ENCODE measurements around the gene CRADD.
"Not testable (repeated sequence)": the region's sequence is repeated elsewhere in the genome, so short reads cannot be mapped to it uniquely, and the experiment has no call there.

- not testable (repeated sequence) for TF ChIP-seq EZH2 (IDR thresholded peaks at IDR 0.05; ENCODE audit: insufficient read depth, poor library complexity, severe bottlenecking); EZH2phosphoT487 (IDR thresholded peaks at IDR 0.05; ENCODE audit: insufficient read depth, low read depth)
Measured at GRCh38 chr12:93754859-93755258, 77.7 kb downstream of the CRADD start.

Measured in GM23248 (cell line).